ENCODE data around the gene PLCL2. TPM values are rescaled to one million over a fixed set of nuclear protein-coding genes. Genes with fewer than 3 reads are reported as not detected.
"Not testable (repeated sequence)": the region's sequence is repeated elsewhere in the genome, so short reads cannot be mapped to it uniquely, and the experiment has no call there.

The PLCL2 gene
- total and polyA plus RNA-seq, 5 donors from 2014 or later, result 27.1 to 42.9 (median 33.5) TPM

- Mint-ChIP-seq H3K9me3 (peaks cover 0 to 3% (median 0%) of the 10 kb centered on the region in 7 donors), H3K36me3 (no peaks in the 10 kb centered on the region), H3K4me1 (no peaks in the 10 kb centered on the region), H3K27me3 (peaks cover 4% of the 10 kb centered on the region), H3K4me3 (no peak overlapping the region), H3K27ac (peak overlapping the region in 1 of 3 donors; percentile 49)
- H3K4me3 ChIP-seq (ENCODE audit: low read depth, low read length), result no peak overlapping the region
- ATAC-seq (ENCODE audit: low read depth in 2 of 2), result no peak
- H3K36me3 ChIP-seq (ENCODE audit: control insufficient read depth, insufficient read depth, low read length), result no peaks in the 10 kb centered on the region
- no peaks in the 10 kb centered on the region for H3K9me3 ChIP-seq (ENCODE audit: control insufficient read depth in 2 of 2, low read length in 2 of 2)
- H3K27me3 ChIP-seq (ENCODE audit: control insufficient read depth, insufficient read depth, low read length), result no peaks in the 10 kb centered on the region
- no peaks in the 10 kb centered on the region for H3K4me1 ChIP-seq (ENCODE audit: control insufficient read depth, insufficient read depth, low read length, poor library complexity, severe bottlenecking)
- no peak for DNase-seq
- H3K27ac ChIP-seq (ENCODE audit: insufficient read depth, low read length, poor library complexity, severe bottlenecking), result no peak overlapping the region
Observed at GRCh38 chr3:17119201-17120072, 234.7 kb downstream of the PLCL2 start.

- H3K4me1 ChIP-seq (ENCODE audit: control insufficient read depth, insufficient read depth, low read length, poor library complexity, severe bottlenecking), result no peaks in the 10 kb centered on the region
- no peaks in the 10 kb centered on the region for H3K36me3 Mint-ChIP-seq
- no peak for DNase-seq
- H3K4me3 Mint-ChIP-seq, result no peak overlapping the region
- H3K9me3 ChIP-seq (ENCODE audit: control insufficient read depth in 2 of 2, low read length in 2 of 2), result no peaks in the 10 kb centered on the region
- peaks cover 4% of the 10 kb centered on the region for H3K27me3 Mint-ChIP-seq
- H3K4me1 Mint-ChIP-seq, result no peaks in the 10 kb centered on the region
- H3K27me3 ChIP-seq (ENCODE audit: control insufficient read depth, insufficient read depth, low read length), result no peaks in the 10 kb centered on the region
- no peak overlapping the region for H3K27ac ChIP-seq (ENCODE audit: insufficient read depth, low read length, poor library complexity, severe bottlenecking)
- no peaks in the 10 kb centered on the region for H3K36me3 ChIP-seq (ENCODE audit: control insufficient read depth, insufficient read depth, low read length)
- no peak overlapping the region for H3K27ac Mint-ChIP-seq
- H3K4me3 ChIP-seq (ENCODE audit: low read depth, low read length), result no peak overlapping the region
- peaks cover 0 to 3% (median 0%) of the 10 kb centered on the region in 7 donors for H3K9me3 Mint-ChIP-seq
- ATAC-seq (ENCODE audit: low read depth in 2 of 2), result no peak
Observed at GRCh38 chr3:17120115-17120514, 235.4 kb downstream of the PLCL2 start.

DNA sequence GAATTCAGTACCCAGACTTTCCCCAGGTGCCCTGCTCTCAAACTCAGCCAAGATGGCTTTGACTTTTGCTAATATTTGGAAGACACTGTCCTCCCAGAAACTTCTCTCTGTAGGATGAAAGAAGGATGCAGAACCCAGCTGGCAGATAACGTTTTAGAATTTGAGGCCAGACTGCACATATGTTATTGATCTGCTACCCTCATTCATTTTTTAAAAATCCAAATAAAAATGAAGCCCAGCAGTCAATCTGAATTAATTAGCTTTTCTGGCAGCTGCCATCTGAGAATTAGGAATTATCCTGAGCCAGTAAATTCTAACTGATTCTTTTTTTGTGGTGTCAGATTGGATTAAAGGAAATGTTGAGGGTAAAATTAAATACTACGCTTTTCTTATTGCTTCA is 236.6 kb downstream of the PLCL2 start:
- H3K4me3 ChIP-seq (ENCODE audit: low read depth, low read length), result no peak overlapping the region
- ATAC-seq (ENCODE audit: low read depth in 2 of 2) (no peak), DNase-seq (no peak)
- H3K4me1 ChIP-seq (ENCODE audit: control insufficient read depth, insufficient read depth, low read length, poor library complexity, severe bottlenecking), result no peaks in the 10 kb centered on the region
- Mint-ChIP-seq H3K4me3 (no peak overlapping the region), H3K4me1 (no peaks in the 10 kb centered on the region), H3K9me3 (peaks cover 0 to 3% (median 0%) of the 10 kb centered on the region in 7 donors), H3K27me3 (peaks cover 4% of the 10 kb centered on the region), H3K36me3 (no peaks in the 10 kb centered on the region), H3K27ac (no peak overlapping the region)
- H3K27me3 ChIP-seq (ENCODE audit: control insufficient read depth, insufficient read depth, low read length), result no peaks in the 10 kb centered on the region
- no peak overlapping the region for H3K27ac ChIP-seq (ENCODE audit: insufficient read depth, low read length, poor library complexity, severe bottlenecking)
- H3K36me3 ChIP-seq (ENCODE audit: control insufficient read depth, insufficient read depth, low read length), result no peaks in the 10 kb centered on the region
- no peaks in the 10 kb centered on the region for H3K9me3 ChIP-seq (ENCODE audit: control insufficient read depth in 2 of 2, low read length in 2 of 2)

DNA sequence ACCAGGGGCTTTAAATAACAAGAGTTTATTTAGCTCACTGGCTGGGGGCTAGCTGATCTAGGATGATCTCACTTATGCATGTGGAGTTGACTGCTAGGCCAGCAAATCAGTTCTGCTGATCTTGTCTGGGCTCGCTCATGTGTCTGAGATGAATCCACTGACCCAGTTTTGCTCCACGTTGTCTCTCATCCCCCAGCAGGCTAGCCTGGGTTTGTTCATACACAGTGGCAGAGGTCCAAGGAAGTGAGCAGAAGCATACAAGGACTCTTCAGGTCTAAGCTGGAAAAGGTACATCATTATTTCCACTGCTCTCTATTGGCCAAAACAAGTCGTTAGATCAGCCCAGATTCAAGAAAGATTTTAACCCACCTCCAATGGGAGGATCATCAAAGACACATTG is 238.0 kb downstream of the PLCL2 start:
- no peaks in the 10 kb centered on the region for H3K36me3 ChIP-seq (ENCODE audit: control insufficient read depth, insufficient read depth, low read length)
- Mint-ChIP-seq H3K27me3 (peaks cover 4% of the 10 kb centered on the region), H3K27ac (no peak overlapping the region), H3K9me3 (peaks cover 0 to 3% (median 0%) of the 10 kb centered on the region in 7 donors), H3K4me1 (no peaks in the 10 kb centered on the region), H3K4me3 (no peak overlapping the region), H3K36me3 (no peaks in the 10 kb centered on the region)
- no peaks in the 10 kb centered on the region for H3K27me3 ChIP-seq (ENCODE audit: control insufficient read depth, insufficient read depth, low read length)
- H3K4me1 ChIP-seq (ENCODE audit: control insufficient read depth, insufficient read depth, low read length, poor library complexity, severe bottlenecking), result no peaks in the 10 kb centered on the region
- no peaks in the 10 kb centered on the region for H3K9me3 ChIP-seq (ENCODE audit: control insufficient read depth in 2 of 2, low read length in 2 of 2)
- DNase-seq, result no peak
- no peak for ATAC-seq (ENCODE audit: low read depth in 2 of 2)
- H3K4me3 ChIP-seq (ENCODE audit: low read depth, low read length), result no peak overlapping the region
- H3K27ac ChIP-seq (ENCODE audit: insufficient read depth, low read length, poor library complexity, severe bottlenecking), result no peak overlapping the region

DNA sequence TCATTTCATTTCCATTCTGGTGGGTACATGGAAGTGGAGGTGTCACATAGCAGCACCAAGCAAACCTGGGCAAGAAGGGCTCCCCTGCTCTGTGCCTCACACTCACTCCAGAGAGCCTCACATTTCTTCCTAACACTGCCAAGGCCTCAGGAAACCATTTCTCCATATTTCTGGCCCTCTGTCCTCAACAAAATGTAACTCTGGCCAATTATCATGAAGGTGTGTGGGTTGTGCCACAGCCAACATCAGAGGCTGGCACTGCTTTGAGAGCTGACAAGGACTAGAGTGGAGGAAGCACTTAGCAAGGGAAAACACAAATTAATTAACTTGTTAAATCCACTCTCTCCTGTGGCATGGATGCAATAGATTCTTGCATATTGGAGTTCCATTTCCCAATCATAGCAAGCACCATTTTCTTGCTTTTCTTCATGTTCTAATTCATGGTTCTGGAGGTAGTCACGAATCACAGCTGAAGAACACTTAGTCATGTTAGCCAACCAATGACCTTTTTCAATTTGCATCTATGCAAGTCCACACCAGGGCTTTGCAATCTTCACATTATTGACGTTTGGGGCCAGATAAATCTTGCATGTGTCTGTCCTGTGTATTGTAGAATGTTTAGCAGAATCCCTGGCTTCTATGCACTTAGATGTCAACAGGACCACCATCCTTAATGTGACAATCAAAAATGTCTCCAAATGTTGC is 241.1 kb downstream of the PLCL2 start:
- Mint-ChIP-seq H3K9me3 (peaks cover 0 to 6% (median 4%) of the 10 kb centered on the region in 7 donors), H3K4me3 (no peak overlapping the region), H3K27me3 (peaks cover 4% of the 10 kb centered on the region), H3K27ac (no peak overlapping the region), H3K4me1 (no peaks in the 10 kb centered on the region), H3K36me3 (no peaks in the 10 kb centered on the region)
- H3K27ac ChIP-seq (ENCODE audit: insufficient read depth, low read length, poor library complexity, severe bottlenecking), result no peak overlapping the region
- no peaks in the 10 kb centered on the region for H3K27me3 ChIP-seq (ENCODE audit: control insufficient read depth, insufficient read depth, low read length)
- H3K4me3 ChIP-seq (ENCODE audit: low read depth, low read length), result no peak overlapping the region
- ATAC-seq (ENCODE audit: low read depth in 2 of 2) (no peak), DNase-seq (no peak)
- no peaks in the 10 kb centered on the region for H3K4me1 ChIP-seq (ENCODE audit: control insufficient read depth, insufficient read depth, low read length, poor library complexity, severe bottlenecking)
- H3K9me3 ChIP-seq (ENCODE audit: control insufficient read depth in 2 of 2, low read length in 2 of 2), result no peaks in the 10 kb centered on the region
- H3K36me3 ChIP-seq (ENCODE audit: control insufficient read depth, insufficient read depth, low read length), result no peaks in the 10 kb centered on the region

GRCh38 chr3:17128671-17129070 is 243.9 kb downstream of the PLCL2 start:
- H3K36me3 Mint-ChIP-seq; ATAC-seq (ENCODE audit: low read depth in 2 of 2); H3K9me3 Mint-ChIP-seq; H3K27ac Mint-ChIP-seq; H3K36me3 ChIP-seq (ENCODE audit: control insufficient read depth, insufficient read depth, low read length); H3K4me1 ChIP-seq (ENCODE audit: control insufficient read depth, insufficient read depth, low read length, poor library complexity, severe bottlenecking); H3K9me3 ChIP-seq (ENCODE audit: control insufficient read depth in 2 of 2, low read length in 2 of 2); DNase-seq; H3K27ac ChIP-seq (ENCODE audit: insufficient read depth, low read length, poor library complexity, severe bottlenecking); H3K4me3 ChIP-seq (ENCODE audit: low read depth, low read length); H3K4me3 Mint-ChIP-seq; H3K27me3 Mint-ChIP-seq; H3K4me1 Mint-ChIP-seq; H3K27me3 ChIP-seq (ENCODE audit: control insufficient read depth, insufficient read depth, low read length): not testable (repeated sequence)

DNA sequence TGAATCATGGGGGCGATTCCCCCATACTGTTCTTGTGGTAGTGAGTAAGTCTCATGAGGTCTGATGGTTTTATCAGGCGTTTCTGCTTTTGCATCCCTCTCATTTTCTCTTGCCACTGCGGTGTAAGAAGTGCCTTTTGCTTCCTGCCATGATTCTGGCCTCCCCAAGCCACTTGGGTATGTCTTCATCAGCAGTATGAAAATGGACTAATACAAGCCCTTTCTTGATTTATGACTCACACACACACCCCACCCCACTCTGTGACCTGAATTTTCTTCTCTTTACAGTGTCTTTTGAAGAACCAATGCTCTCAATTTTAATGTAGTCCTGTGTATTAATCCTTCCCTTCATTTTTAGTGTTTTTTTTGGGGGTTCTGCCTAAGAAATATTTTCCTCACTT is 244.8 kb downstream of the PLCL2 start:
- Mint-ChIP-seq H3K4me1 (peaks cover 0 to 2% (median 0%) of the 10 kb centered on the region in 4 donors), H3K27ac (no peak overlapping the region), H3K36me3 (no peaks in the 10 kb centered on the region), H3K4me3 (no peak overlapping the region), H3K9me3 (peaks cover 0 to 7% (median 3%) of the 10 kb centered on the region in 7 donors), H3K27me3 (no peaks in the 10 kb centered on the region)
- Histone ChIP-seq H3K27me3 (ENCODE audit: control insufficient read depth, insufficient read depth, low read length) (no peaks in the 10 kb centered on the region), H3K4me3 (ENCODE audit: low read depth, low read length) (no peak overlapping the region), H3K27ac (ENCODE audit: insufficient read depth, low read length, poor library complexity, severe bottlenecking) (no peak overlapping the region), H3K4me1 (ENCODE audit: control insufficient read depth, insufficient read depth, low read length, poor library complexity, severe bottlenecking) (no peaks in the 10 kb centered on the region), H3K9me3 (ENCODE audit: control insufficient read depth in 2 of 2, low read length in 2 of 2) (no peaks in the 10 kb centered on the region), H3K36me3 (ENCODE audit: control insufficient read depth, insufficient read depth, low read length) (no peaks in the 10 kb centered on the region)
- DNase-seq, result no peak
- ATAC-seq (ENCODE audit: low read depth in 2 of 2), result no peak

All from CD4-positive, CD25-positive, alpha-beta regulatory T cell (primary cell).